ENCODE data around the gene JUP.

The JUP gene

DNA sequence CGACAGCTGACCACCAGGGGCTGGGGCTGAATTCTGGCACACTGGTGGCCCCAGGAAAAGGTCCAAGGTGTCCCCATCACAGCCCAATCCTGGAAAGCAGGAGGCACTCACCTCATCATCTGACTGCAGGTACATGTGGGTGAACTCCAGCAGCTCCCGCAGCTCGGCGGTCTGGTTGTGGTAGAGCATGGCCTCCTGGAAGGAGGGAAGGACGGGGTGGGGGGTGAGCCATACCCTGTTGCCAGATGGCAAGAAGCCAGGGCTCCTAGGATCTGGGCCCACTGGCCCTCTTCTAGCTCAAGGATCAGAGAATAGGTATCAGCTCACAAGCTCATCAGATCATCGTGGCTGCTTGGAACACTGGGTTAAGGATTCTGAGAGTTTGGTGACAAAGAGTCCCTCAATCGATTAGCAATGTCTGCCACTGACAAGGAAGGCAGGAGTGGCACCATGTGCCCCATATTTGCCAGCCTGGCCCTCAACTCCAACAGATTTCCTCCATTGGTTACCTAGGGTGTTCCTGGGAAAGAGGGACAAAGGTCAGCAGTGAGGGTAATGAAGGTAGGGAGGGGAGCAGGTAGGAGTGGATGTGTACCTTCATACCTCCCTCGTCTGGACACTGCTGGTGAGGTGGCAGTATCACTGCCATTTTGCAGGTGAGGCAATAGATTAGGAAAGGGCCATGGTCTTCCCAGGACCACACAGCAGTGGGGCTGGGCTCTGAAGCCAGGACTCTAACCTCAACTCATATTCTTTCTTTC is 20.4 kb upstream of the JUP start:
- DNase-seq, result no peak

DNA sequence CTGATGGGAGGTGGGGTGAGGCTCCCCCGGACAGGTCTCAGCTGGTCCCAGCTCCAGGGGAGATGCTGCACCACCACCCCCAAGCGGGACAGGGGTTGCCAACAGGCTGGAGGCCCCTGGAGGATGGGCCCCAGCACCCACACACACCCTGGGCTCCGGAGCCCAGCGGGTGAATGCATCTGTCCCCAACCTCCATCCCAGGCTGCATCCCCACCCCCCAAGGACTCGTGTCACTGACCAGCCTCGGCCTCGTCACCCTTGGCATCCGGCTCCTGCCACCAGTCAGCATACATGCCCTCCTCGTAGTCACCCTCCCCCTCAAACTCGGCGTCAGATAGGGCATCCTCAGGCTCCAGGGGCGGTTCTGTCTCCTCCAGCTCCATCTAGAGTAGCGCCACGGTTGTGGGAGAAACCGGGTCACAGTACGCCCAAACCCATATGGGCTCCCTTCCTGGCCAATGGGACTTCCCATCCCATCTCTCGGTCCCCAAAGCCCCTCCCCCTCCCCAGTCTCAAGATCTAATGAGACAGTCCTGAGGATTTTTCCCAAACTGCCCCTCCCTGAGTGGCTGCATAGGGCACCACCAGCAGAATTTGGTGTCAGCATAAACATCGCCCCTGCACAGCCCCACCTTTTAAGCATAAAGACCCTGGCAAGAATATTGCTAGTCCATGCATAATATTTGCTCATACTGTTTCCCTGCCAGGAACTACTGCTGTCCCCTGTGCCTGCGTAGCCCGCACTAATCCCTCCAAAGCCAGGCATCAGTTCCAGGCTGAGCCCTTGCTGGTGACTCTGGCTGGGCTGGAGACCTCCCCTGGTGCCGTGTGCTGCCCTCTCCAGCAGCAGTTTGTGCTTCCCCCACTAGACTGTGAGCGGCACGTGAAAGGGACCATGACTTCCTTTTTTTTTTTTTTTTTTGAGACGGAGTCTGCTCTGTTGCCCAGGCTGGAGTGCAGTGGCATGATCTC is 16.8 kb upstream of the JUP start:
- DNase-seq, result no peak

DNA sequence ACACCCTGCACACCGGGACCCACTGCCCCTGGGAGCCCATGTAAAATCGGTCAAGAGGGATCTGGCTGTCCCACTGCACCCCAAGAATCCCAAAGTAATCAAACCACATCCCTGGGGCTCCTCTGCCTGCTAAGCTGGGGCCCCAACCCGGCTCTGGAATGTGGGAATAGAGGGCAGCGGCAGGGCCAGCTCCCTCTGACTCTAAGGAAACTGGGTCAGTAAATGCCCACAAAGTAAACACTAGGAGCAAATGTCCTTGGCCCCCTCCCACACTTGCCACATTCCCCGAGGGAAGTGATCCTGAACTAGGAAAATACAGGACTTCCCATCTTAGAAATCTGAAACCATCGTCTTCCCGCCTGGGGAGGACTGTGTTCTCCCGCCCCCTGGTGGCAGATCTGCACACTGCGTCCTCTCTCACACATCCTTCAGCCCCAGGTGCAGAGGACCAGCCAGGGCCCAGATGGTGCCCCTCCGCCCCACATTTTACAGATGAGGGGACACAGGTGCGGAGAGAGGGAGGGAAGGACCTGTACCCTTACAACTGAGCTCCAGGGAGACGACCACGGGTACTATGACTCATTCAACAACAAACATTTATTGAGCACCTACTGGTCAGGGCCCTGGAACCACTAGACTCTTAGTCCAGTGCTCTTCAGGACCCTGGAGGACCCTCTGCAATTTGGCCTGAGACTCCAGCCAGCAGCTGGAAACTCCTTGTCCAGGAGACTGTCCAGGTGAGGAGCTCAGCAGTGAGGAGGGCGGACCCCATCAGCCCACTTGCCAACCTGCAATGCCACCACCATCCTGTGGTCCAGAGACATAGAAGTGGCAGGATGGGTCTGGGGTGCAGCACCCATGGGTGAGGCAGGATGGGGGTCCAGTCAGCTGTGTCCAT is 15.1 kb upstream of the JUP start:
- DNase-seq, result peak; percentile 82

DNA sequence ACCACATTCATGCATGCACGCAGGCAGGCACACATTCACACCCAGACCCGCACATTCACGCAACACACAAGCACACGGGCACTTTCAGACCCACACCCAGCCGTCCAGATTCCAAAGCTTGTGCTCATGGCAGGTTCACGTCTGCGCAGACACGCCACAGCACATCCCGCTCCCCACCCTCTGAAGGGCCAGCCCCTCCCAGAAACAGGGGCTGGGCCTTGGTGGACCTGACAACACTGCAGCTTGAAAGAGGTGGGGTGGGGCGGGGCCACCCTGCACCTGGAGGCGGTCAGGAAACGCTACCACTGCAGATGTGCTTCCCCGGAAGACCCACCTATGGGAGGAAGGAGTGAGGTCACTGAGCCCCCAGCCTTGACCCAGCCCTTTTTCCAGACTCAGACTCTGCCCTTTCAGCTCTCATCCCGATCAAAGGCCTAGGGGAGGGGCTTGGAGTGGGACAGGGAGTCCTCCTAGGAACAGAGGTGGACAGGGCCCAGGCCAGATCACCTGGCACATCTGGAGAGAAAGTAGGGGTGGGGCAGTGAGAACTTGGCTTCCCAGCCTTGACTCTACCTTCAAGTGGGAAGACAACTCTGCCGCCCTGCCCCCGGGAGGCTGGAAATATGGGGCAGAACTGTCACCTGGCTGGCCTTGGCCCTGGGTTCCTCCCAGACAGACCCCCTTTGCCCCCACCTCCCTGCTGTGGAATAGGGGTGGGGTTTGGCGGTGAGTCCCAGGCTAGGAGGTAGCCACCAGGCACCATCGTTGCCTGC is 14.3 kb upstream of the JUP start:
- no peak for DNase-seq

DNA sequence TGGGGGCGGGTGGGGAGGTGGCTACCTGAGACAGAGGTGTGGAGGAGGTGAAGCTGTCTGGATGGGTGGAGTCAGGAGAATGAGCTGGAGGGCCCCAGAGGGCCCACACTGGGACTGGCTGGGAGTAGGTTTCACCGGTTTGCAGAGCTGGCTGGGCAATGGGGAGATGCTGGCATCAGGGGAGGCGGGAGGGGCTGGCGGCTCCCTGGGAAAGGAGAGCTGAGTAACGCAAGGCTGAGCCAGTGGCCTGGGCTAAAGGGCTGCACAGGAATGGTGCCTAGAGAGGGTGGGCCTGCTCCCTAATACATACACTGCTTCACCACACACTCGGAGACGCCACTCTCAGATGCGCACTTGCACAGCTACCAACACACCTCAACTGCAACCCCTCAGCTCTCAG is 12.9 kb upstream of the JUP start:
- DNase-seq, result no peak

DNA sequence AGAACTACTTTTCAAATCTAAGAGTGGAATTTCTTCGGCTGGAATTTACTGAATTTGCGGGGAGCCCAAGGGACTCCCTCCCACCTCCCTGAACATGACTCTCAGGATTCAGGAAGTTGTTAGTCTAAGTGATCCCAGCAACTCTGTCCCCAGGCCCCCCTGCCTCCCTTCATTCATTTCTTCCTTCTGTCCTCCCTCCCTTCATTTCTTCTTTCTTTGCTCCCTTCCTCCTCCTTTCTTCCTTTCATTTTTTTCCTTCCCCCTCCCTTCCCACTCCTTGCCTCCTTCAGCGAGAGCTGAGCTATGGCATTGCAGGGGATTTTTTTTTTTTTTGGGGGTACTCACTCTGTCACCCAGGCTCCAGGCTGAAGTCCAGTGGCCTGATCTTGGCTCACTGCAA is 10.9 kb upstream of the JUP start:
- no peak for DNase-seq

DNA sequence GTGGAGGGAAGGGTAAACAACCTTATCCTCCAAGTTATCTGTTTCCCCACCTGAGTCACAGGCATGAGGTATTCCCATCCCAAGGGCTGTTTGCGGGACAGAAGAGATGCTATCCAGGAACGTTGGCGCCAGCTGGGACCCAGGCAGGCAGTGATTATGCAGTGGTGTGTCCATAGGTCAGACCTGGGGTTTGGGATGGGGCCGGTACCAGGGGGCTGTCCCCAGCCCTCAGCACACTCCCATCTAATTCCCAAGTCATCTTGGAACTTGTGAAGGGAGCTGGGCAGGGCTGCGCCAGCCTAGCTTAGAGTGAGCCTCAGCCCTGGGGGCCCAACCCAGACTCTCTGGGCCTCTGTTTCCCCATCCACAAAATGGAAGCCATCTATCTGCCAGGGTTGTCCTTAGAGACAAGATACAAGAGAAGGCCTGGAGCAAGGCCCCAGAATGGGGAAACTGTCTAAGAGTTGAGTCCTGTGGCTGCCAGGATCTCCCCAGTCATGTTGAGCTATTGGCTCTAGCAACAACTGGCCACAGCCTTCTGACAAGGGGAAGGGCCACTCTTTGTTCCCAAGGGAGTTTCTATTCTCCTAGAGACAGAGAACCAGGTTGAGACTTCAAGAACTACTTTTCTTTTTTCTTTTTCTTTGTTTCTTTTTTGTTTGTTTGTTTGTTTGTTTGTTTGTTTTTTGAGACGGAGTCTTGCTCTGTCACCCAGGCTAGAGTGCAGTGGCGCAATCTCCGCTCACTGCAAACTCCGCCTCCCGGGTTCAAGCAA is 9.8 kb upstream of the JUP start:
- DNase-seq, result no peak

DNA sequence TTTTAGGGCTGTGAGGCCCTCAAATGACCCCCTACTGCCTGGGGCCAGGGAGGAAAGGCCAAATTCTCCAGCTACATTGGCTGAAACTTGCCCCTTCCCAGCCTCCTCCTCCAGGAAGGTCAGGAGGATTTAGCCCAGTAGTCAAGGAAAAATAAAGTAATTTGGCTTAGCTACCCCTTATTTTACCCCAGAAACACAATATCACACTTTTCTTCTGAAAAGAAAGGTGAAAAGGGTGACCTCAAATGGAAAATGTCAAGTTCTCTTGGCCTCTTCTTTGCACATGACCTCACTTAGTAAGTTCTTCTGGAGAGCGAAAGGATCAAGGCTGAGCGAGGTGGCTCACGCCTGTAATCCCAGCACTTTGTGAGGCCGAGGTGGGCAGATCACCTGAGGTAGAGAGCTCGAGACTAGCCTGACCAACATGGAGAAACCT is 8.0 kb upstream of the JUP start:
- DNase-seq, result no peak

DNA sequence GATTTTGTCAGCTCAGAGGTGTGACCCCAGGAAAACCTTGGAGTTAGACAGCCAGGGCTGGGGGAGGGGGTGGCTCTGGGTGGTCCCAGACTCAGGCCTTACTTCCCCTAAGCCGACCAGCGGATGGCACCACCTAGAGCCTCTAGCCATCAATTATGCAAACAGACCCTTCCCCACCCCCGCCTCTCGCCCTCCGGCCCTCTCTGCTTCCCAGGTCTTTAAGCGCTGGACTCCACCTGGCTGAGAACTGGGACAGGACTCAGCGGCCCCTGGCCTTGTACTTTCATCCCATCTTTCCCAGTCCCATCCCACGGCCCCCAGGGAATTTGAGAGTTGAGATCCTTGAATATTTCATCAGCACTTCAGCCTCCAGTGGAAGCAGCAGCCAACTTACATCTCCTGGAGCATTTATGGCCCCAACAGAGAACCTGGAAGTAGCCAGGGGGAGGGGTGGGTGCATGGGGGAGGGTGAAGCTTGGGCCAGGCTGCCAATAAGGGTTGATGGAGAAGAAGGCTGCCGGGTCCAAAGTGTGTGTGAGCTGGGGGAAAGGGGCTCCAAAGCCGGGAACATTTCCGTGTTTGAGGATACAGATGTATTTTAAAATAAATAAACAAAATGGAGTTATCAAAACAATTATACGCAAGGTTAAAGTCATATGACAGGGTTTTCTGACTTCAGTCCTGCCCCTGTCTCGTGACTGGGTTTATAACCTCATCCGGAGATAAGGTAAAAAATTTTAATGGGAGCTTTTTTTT is 7.5 kb upstream of the JUP start:
- no peak for DNase-seq

DNA sequence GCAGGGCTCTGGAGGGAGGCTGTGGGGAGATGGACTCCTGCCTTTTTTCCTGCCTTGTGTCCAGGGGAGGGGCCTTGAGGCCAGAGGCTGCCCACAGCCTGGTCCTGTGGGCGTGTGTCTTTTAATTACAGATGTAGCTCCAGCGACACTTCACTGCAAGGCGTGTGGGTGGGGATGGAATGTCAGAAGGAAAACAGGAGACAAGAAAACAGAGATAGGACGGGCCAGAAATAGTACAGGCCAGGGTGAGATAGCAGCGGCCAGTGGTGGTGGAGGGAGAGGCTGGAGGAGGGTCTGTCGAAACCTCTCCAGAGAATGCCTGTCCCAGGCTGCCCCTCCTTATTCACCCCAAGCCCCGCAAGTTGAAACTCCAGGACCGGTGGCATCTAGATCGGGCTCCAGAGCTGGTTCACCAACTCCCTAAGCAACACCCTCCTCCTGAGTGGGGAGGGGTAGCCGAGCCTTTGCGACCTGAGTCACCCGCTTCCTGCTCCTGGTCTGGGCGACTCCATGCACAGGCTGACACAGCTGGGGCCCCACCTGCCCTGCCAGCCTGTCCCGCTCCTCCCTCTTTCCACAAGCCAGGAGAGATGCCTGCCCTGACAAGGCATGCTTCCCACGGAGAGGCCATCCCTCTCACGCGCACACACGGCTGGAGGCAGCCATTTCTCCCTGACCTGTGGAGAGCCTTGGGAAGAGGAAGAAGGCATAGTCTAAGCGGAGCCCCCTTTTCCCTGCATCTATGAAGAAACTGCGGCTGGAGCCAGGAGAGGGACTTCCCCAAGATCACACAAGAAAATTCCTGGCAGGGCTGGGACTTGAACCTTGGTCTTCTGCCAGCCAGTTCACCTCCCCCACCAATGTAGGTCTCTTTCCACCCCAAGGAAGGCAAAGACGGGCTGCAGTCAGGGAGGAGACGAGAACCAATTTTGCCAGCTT is 6.6 kb upstream of the JUP start:
- no peak for DNase-seq

DNA sequence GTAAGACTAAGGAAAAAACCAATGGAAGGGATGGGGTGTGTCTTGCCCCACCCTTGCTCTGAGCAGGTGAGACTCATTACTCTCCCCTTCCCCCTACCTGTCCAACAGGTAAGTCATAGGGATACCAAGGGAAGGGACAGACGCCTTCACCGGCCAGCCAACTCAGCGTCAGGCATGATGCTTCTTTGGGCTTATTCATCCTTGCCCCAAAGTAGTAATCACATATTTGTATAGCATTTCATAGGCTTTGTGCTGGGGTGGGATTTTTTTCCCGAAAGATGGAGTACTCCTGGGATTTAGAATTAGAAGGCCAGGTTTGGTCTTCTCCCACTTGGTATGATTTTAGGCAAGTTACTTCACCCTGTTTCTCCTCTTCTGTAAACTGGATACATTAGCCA is 509 bp upstream of the JUP start:
- no peak for DNase-seq

DNA sequence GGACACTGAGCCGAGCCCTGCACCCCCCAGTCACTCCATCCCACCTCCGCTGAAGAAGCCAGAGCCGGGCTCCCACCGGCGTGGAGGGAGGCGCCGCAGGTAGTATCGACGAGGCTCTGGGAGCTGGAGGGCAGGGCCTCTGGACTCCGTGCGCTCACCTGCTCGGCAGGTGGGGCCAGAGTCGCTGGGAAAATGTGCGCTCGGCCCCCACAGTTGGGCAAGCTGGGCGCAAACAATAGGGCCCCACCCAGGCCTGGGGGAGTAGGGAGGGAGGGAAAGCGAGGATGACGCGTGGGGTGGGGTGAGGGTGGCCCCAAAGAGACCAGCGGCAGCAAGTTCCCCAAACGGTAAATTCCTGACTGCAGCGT is 668 bp downstream of the JUP start:
- DNase-seq, result no peak

DNA sequence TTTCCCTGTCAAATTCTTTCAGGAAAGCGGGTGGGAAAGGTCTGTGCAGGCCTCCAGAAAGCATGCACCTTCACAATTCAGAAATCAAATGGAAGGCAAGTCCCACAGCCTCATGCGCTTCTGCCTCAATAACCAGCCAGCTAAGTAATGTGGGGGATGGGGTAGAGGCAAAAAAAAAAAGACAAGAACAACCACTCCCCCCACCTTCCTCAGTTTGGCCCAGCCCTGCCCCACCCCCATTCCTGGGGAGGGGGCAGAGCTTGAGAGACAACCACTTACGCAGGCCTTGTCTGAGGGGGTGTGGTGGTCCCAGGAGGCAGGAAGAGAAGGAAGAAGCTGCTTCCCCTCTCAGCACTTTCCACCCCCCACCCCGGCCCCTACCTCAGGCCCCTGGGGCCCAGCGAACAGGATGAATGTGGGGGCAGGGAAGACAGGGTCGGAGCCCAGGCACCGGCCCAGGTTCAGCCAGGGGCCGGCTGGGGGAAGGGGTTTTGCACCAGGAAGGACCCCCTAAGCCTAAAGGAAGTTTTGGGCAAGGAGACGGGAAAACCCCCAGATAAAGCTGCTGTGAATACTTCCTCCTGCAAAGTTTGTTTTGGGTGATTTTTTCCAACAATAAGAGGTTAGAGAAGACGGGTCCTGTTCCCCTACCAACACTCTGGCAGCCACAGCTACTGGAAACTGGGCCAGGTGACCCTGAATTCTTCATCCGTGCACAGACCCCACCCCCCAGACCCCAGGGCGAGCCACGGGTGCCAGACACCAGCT is 1.2 kb downstream of the JUP start:
- DNase-seq, result no peak

DNA sequence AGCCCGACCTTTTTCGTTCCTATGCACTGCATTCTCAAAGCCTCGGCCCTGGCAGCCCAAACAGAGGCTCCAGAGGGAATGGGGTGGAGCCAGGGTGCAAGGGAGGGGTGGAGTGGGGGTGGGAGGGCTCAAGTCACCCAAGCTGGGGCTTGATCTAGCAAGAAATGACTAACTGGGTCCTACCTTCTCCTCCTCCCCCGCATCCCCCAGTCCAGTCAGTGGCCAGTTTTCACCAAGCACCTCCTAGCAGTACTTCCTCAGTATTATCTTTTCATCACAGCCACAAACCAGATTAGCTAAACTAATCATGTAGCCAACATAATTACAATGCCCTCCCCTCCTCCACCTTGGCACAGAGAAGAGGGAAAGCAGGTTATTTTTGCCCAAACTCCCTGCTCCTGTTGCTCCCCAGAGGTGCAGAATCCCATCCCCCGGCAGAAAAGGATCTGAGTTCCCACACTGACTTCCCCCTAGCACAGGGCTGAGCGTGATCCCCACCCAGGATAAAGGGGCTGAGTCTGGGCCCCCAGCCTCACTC is 2.2 kb downstream of the JUP start:
- DNase-seq, result no peak

DNA sequence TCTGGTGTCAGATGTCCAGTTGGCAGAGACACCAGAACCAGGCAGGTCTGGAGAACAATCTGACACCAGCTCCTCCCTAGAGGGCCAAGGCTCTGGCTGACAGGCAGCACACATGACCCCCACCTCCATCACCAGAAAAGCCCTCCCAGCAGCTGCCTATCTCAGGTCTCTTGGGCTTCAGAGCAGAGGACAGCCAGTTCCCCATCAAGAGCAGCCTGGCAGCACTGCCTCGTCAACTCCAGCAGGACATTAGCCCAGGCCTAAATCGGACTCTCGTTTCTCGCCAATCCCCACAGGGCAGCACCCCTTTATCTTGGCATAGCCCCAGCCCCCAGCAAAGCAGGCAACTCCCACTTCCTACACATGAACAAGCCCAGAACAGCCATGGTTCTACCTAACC is 4.4 kb downstream of the JUP start:
- no peak for DNase-seq

DNA sequence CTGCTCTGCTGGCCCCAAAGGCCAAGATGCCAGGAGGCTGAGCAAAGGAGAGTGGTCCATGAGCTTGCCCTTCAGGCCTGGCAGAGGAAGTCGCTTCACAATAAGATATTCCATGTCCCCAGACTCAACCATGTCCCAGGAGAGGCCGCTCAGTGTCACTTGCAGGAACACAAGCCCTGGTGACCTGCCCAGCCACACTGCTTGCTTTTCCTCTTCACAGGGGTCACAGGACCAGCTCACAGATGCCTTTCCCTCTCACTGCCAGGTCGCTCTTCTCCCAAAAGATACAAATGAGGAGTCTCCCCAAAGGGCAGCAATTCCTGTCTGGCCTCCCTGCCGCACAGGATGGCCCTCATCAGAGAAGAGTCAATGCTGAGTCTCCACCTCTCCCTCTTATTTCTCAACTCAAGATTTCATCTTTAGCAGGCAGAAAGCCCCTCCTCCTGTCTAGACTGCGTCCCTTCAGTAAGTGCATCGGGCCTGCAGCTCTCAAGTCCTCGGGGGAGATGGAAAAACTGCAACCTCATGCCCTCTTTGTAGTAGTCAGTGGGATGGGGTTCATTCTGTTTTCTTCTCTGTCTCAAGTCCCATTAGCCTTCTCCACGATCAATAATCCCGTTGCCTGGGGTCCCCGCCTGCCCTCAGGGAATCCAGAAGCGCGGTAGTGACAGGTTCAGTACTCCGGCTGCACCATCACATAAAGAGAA is 5.0 kb downstream of the JUP start:
- no peak for DNase-seq

DNA sequence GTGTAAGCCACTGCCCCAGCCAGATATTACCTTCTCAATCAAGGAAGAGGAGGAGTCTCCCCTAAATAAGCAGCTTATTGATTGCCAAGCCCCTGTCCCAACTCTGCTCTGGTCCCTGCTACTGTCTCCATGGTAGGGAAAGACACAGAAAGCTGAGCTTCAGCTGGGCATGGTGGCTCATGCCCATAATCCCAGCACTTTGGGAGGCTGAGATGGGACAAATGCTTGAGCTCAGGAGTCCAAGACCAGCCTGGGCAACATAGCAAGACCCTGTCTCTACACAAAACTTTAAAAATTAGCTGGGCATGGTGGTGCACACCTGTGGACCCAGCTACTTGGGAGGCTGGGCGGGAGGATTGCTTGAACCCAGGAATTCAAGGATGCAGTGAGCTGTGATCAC is 6.6 kb downstream of the JUP start:
- DNase-seq, result no peak
